HEK293 (cell line): ENCODE measurements around the gene ITPA.

ENCODE experiments used
- CTCF ChIA-PET: fragments of 350-600 bp; formaldehyde crosslinking; extraction: SDS; loops from one replicate; lab custom pipeline; 2021; ENCODE audit warnings: antibody characterized with exemption; lab: Yijun Ruan, JAX
- POLR2A ChIA-PET: fragments of 300-600 bp; formaldehyde crosslinking; extraction: SDS; loops from one replicate; lab custom pipeline; 2020; ENCODE audit warnings: antibody characterized with exemption, inconsistent platforms; lab: Yijun Ruan, JAX
- H3K27ac ChIP-seq: fragments of 200-500 bp; sonication (Bioruptor generic); 2 replicates; pipeline ENCODE4 v1.5.1; 2014; ENCODE audit warnings: low read depth, low read length, control low read depth, inconsistent platforms; ENCODE audit errors: extremely low read depth
- H3K36me3 ChIP-seq, 2 experiments: fragments of 200-500 bp in 1 of 2; sonication (Bioruptor generic) in 1 of 2; 1 replicate in 1 of 2; 2 replicates in 1 of 2; pipeline ENCODE4 v1.5.1; 2014 to 2017; ENCODE audit warnings: inconsistent platforms in 2 of 2, low read length in 2 of 2; ENCODE audit not compliant: control insufficient read depth in 2 of 2, insufficient read depth in 1 of 2
- H3K4me1 ChIP-seq: fragments of 200-500 bp; sonication (Bioruptor generic); 2 replicates; pipeline ENCODE4 v1.5.1; 2014; ENCODE audit warnings: mild to moderate bottlenecking, low read length, inconsistent platforms; ENCODE audit not compliant: control insufficient read depth, insufficient read depth
- H3K4me3 ChIP-seq: 2 replicates; pipeline ENCODE4 v1.5.1; 2011; ENCODE audit warnings: low read depth, mild to moderate bottlenecking, control low read depth, low read length, moderate library complexity
- H3K9me3 ChIP-seq: fragments of 200-500 bp; sonication (Bioruptor generic); 2 replicates; pipeline ENCODE4 v1.5.1; 2014; ENCODE audit warnings: low read depth, low read length, inconsistent platforms; ENCODE audit not compliant: control insufficient read depth, insufficient read depth
- KLF7 ChIP-seq: fragments of 450-650 bp; formaldehyde crosslinking; IDR thresholded peaks from 2 replicates; pipeline ENCODE4 v1.5.1; 2016; ENCODE audit warnings: missing biosample characterization, missing genetic modification characterization, borderline replicate concordance
- SCRT2 ChIP-seq: fragments of 450-650 bp; formaldehyde crosslinking; IDR thresholded peaks from 2 replicates; pipeline ENCODE4 v1.5.1; 2016; ENCODE audit warnings: missing biosample characterization, missing genetic modification characterization
- ZFP69B ChIP-seq: fragments of 450-650 bp; formaldehyde crosslinking; IDR thresholded peaks from 2 replicates; pipeline ENCODE4 v1.5.1; 2016; ENCODE audit warnings: missing biosample characterization, missing genetic modification characterization
- ZNF114 ChIP-seq: fragments of 450-650 bp; formaldehyde crosslinking; IDR thresholded peaks from 2 replicates; pipeline ENCODE4 v1.5.0; 2017; ENCODE audit warnings: missing biosample characterization, missing genetic modification characterization
- ZNF19 ChIP-seq: fragments of 450-650 bp; formaldehyde crosslinking; IDR thresholded peaks from 2 replicates; pipeline ENCODE4; 2016; ENCODE audit warnings: missing biosample characterization, missing genetic modification characterization, low read depth
- ZNF274 ChIP-seq, 2 experiments: fragments of 200-500 bp in 1 of 2; fragments of 450-650 bp in 1 of 2; sonication (Bioruptor generic) in 1 of 2; formaldehyde crosslinking in 1 of 2; IDR thresholded peaks; 2 replicates each; pipeline versions ENCODE4 v1.5.1 to v1.6.1; 2014 to 2016; ENCODE audit warnings: borderline replicate concordance in 1 of 2, inconsistent platforms in 1 of 2, low read length in 1 of 2, missing biosample characterization in 1 of 2, missing genetic modification characterization in 1 of 2
- ZNF302 ChIP-seq: fragments of 450-650 bp; formaldehyde crosslinking; IDR thresholded peaks from 2 replicates; pipeline ENCODE4 v1.5.1; 2016; ENCODE audit warnings: missing biosample characterization, missing genetic modification characterization, low read depth
- ZNF394 ChIP-seq: fragments of 450-650 bp; formaldehyde crosslinking; IDR thresholded peaks from 2 replicates; pipeline ENCODE4 v1.5.1; 2016; ENCODE audit warnings: missing biosample characterization, missing genetic modification characterization, mild to moderate bottlenecking, moderate library complexity, borderline replicate concordance
- ZNF549 ChIP-seq: fragments of 450-650 bp; IDR thresholded peaks from 2 replicates; pipeline ENCODE4 v1.5.1; 2018; ENCODE audit warnings: missing biosample characterization, missing genetic modification characterization, mild to moderate bottlenecking, inconsistent platforms, moderate library complexity
- ZNF660 ChIP-seq: fragments of 450-650 bp; IDR thresholded peaks from 2 replicates; pipeline ENCODE4 v1.5.1; 2018; ENCODE audit warnings: missing biosample characterization, mild to moderate bottlenecking, missing genetic modification characterization
- TF ChIP-seq, protein P1 (sequence below): fragments of 450-650 bp; formaldehyde crosslinking; IDR thresholded peaks from 2 replicates; pipeline ENCODE4 v1.5.1; 2016; ENCODE audit warnings: missing biosample characterization, missing genetic modification characterization
- TF ChIP-seq, protein P2 (sequence below): fragments of 450-650 bp; IDR thresholded peaks from 2 replicates; pipeline ENCODE4 v1.5.1; 2018; ENCODE audit warnings: missing biosample characterization, missing genetic modification characterization
- TF ChIP-seq, protein P3 (sequence below): fragments of 450-650 bp; formaldehyde crosslinking; IDR thresholded peaks from 2 replicates; pipeline ENCODE4 v1.5.1; 2016; ENCODE audit warnings: missing biosample characterization, missing genetic modification characterization
- TF ChIP-seq, protein P4 (sequence below): fragments of 450-650 bp; formaldehyde crosslinking; conservative IDR thresholded peaks from 2 replicates; pipeline ENCODE4 v1.5.1; 2016; ENCODE audit warnings: low read depth, missing biosample characterization, missing genetic modification characterization

ITPA gene

DNA sequence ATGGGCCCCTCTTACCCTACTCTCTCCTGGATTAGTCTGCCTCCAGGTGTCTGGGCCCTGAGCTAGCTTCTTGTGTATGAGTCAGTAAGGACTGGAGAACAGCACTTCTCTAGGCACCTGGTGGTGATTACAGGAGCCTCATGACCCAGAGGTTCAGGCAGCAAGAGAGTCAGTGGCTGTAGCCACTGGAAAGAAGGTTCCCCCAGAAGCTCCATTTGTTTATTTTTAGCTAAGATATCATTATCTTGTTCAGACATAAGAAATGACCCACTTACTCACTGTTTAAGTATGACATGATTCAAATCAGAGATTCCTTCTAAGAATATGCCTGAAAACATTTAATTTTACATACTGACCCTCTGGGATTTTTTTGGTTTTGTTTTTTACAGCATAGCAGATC lies 53.3 kb downstream of the ITPA start:
- Histone ChIP-seq H3K36me3 (peaks cover 0 to 5% of the 10 kb centered on the region in 2 experiments; a peak in 2 of 3 replicates), H3K4me3 (no peak overlapping the region), H3K27ac (no peak overlapping the region), H3K4me1 (no peaks in the 10 kb centered on the region), H3K9me3 (no peaks in the 10 kb centered on the region)
- no peak for TF ChIP-seq ZNF114 (tag by site-specific recombination)
- TF ChIP-seq ZNF394 (tag by site-specific recombination), result no peak
- no peak for TF ChIP-seq ZNF549
- POLR2A ChIA-PET, result interaction anchor here (0.9 kb wide), 1 partner anchor 21 kb away, joined by 3 read pairs; no protein-coding TSS in a partner anchor
- CTCF ChIA-PET, result interaction anchor here (1.7 to 5.2 kb wide), 3 partner anchors 10 to 13 kb away, joined by 9 to 31 read pairs (median 16); no protein-coding TSS in a partner anchor

DNA sequence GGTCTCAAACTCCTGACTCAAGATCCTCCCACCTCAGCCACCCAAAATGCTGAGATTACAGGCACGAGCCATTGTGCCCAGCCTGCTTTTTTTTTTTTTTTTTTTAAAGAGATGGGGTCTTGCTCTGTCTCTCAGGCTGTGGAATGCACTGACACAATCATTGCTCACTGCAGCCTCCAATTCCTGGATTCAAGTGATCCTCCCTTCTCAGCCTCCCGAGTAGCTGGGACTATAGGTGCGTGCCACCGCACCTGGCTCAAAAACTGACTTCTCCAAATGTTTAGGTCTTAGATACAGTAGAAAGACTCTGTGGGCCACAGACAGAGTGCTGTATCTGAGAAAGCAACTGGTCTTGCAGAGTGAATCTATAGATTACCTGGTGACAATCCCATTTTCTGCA lies 60.8 kb downstream of the ITPA start:
- Histone ChIP-seq H3K27ac (no peak overlapping the region), H3K4me1 (no peaks in the 10 kb centered on the region), H3K4me3 (no peak overlapping the region), H3K9me3 (no peaks in the 10 kb centered on the region), H3K36me3 (peaks cover 7 to 9% of the 10 kb centered on the region in 2 experiments; a peak in 2 of 3 replicates)
- ChIA-PET CTCF (no interaction called here), POLR2A (interaction anchor here (0.7 kb wide), 1 partner anchor 109 kb away, joined by 6 read pairs; no protein-coding TSS in a partner anchor)
- no peak for TF ChIP-seq ZNF660
- TF ChIP-seq ZFP69B, result no peak
- TF ChIP-seq KLF7 (tag by site-specific recombination), result no peak
- TF ChIP-seq, protein P1, sequence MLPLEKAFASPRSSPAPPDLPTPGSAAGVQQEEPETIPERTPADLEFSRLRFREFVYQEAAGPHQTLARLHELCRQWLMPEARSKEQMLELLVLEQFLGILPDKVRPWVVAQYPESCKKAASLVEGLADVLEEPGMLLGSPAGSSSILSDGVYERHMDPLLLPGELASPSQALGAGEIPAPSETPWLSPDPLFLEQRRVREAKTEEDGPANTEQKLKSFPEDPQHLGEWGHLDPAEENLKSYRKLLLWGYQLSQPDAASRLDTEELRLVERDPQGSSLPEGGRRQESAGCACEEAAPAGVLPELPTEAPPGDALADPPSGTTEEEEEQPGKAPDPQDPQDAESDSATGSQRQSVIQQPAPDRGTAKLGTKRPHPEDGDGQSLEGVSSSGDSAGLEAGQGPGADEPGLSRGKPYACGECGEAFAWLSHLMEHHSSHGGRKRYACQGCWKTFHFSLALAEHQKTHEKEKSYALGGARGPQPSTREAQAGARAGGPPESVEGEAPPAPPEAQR (tag by site-specific recombination), result no peak
- TF ChIP-seq, protein P2, sequence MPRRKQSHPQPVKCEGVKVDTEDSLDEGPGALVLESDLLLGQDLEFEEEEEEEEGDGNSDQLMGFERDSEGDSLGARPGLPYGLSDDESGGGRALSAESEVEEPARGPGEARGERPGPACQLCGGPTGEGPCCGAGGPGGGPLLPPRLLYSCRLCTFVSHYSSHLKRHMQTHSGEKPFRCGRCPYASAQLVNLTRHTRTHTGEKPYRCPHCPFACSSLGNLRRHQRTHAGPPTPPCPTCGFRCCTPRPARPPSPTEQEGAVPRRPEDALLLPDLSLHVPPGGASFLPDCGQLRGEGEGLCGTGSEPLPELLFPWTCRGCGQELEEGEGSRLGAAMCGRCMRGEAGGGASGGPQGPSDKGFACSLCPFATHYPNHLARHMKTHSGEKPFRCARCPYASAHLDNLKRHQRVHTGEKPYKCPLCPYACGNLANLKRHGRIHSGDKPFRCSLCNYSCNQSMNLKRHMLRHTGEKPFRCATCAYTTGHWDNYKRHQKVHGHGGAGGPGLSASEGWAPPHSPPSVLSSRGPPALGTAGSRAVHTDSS, result no peak
- TF ChIP-seq SCRT2 (tag by site-specific recombination), result no peak
- TF ChIP-seq ZNF274 (IDR thresholded peaks at IDR 0.05; ENCODE audit: low read length), result no peak
- no peak for TF ChIP-seq ZNF274 (tag by site-specific recombination; IDR thresholded peaks at IDR 0.05; ENCODE audit: borderline replicate concordance)
- TF ChIP-seq ZNF19 (tag by site-specific recombination), result no peak
- TF ChIP-seq, protein P3, sequence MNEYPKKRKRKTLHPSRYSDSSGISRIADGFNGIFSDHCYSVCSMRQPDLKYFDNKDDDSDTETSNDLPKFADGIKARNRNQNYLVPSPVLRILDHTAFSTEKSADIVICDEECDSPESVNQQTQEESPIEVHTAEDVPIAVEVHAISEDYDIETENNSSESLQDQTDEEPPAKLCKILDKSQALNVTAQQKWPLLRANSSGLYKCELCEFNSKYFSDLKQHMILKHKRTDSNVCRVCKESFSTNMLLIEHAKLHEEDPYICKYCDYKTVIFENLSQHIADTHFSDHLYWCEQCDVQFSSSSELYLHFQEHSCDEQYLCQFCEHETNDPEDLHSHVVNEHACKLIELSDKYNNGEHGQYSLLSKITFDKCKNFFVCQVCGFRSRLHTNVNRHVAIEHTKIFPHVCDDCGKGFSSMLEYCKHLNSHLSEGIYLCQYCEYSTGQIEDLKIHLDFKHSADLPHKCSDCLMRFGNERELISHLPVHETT (tag by site-specific recombination), result no peak
- no peak for TF ChIP-seq ZNF302 (tag by site-specific recombination)
- TF ChIP-seq, protein P4, sequence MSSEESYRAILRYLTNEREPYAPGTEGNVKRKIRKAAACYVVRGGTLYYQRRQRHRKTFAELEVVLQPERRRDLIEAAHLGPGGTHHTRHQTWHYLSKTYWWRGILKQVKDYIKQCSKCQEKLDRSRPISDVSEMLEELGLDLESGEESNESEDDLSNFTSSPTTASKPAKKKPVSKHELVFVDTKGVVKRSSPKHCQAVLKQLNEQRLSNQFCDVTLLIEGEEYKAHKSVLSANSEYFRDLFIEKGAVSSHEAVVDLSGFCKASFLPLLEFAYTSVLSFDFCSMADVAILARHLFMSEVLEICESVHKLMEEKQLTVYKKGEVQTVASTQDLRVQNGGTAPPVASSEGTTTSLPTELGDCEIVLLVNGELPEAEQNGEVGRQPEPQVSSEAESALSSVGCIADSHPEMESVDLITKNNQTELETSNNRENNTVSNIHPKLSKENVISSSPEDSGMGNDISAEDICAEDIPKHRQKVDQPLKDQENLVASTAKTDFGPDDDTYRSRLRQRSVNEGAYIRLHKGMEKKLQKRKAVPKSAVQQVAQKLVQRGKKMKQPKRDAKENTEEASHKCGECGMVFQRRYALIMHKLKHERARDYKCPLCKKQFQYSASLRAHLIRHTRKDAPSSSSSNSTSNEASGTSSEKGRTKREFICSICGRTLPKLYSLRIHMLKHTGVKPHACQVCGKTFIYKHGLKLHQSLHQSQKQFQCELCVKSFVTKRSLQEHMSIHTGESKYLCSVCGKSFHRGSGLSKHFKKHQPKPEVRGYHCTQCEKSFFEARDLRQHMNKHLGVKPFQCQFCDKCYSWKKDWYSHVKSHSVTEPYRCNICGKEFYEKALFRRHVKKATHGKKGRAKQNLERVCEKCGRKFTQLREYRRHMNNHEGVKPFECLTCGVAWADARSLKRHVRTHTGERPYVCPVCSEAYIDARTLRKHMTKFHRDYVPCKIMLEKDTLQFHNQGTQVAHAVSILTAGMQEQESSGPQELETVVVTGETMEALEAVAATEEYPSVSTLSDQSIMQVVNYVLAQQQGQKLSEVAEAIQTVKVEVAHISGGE (tag by site-specific recombination), result no peak
